ENCODE data around the gene RCAN1.

The RCAN1 gene

GRCh38 chr21:34510148-34511142 is 104.5 kb downstream of the RCAN1 start:
- Histone ChIP-seq H3K79me2 (ENCODE audit: control insufficient read depth, low read length) (no peaks in the 10 kb centered on the region), H3K9me2 (replicated peaks; ENCODE audit: control insufficient read depth, low read length) (no peaks in the 10 kb centered on the region), H3K4me2 (ENCODE audit: low read length) (no peak overlapping the region), H3K36me3 (ENCODE audit: control insufficient read depth, low read length) (no peaks in the 10 kb centered on the region), H3K27ac (ENCODE audit: low read depth, low read length) (no peak overlapping the region), H3F3A (ENCODE audit: control insufficient read depth, insufficient read depth) (no peaks in the 10 kb centered on the region), H3K4me3 (ENCODE audit: low read length) (no peak overlapping the region), H4K20me1 (ENCODE audit: control insufficient read depth, insufficient read depth, low read depth, low read length) (no peaks in the 10 kb centered on the region), H3K4me1 (ENCODE audit: control insufficient read depth, low read length) (no peaks in the 10 kb centered on the region), H3K9me3 (ENCODE audit: control insufficient read depth, insufficient read depth, low read length) (no peaks in the 10 kb centered on the region), H3K27me3 (ENCODE audit: control insufficient read depth, low read length) (no peaks in the 10 kb centered on the region; the same call in 1 of the 2 replicates)
- TF ChIP-seq EZH2phosphoT487 (IDR thresholded peaks at IDR 0.05; ENCODE audit: borderline replicate concordance, low read length): no peak
- TF ChIP-seq, protein P1, sequence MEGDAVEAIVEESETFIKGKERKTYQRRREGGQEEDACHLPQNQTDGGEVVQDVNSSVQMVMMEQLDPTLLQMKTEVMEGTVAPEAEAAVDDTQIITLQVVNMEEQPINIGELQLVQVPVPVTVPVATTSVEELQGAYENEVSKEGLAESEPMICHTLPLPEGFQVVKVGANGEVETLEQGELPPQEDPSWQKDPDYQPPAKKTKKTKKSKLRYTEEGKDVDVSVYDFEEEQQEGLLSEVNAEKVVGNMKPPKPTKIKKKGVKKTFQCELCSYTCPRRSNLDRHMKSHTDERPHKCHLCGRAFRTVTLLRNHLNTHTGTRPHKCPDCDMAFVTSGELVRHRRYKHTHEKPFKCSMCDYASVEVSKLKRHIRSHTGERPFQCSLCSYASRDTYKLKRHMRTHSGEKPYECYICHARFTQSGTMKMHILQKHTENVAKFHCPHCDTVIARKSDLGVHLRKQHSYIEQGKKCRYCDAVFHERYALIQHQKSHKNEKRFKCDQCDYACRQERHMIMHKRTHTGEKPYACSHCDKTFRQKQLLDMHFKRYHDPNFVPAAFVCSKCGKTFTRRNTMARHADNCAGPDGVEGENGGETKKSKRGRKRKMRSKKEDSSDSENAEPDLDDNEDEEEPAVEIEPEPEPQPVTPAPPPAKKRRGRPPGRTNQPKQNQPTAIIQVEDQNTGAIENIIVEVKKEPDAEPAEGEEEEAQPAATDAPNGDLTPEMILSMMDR (IDR thresholded peaks at IDR 0.05; ENCODE audit: low read depth, low read length, poor library complexity, severe bottlenecking): peak; percentile 69

DNA sequence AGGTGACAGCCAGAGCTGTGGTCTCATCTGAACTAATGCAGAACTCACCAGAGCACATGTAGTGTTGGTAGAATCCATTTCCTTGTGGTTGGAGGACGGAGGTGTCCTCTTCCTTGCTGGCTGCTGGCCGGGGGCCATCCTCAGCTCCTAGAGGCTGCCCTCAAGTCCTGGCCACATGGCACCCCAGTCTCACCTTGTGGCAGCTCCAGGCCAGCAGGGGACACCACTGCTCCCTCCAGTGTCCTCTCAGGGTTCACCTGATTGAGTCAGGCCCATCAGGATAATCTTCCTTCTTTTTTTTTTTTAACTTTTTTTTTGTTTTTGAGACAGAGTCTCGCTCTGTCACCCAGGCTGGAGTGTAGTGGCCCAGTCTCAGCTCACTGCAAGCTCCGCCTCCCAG is 105.8 kb downstream of the RCAN1 start:
- H3K4me1 ChIP-seq (ENCODE audit: control insufficient read depth, low read length): no peaks in the 10 kb centered on the region
- no peak overlapping the region for H3K27ac ChIP-seq (ENCODE audit: low read depth, low read length)
- no peak overlapping the region for H3K4me2 ChIP-seq (ENCODE audit: low read length)
- no peak overlapping the region for H3K4me3 ChIP-seq (ENCODE audit: low read length)
- no peak for TF ChIP-seq EZH2phosphoT487 (IDR thresholded peaks at IDR 0.05; ENCODE audit: borderline replicate concordance, low read length)
- TF ChIP-seq, protein P1 (IDR thresholded peaks at IDR 0.05; ENCODE audit: low read depth, low read length, poor library complexity, severe bottlenecking): no peak
- H4K20me1 ChIP-seq (ENCODE audit: control insufficient read depth, insufficient read depth, low read depth, low read length): no peaks in the 10 kb centered on the region
- H3F3A ChIP-seq (ENCODE audit: control insufficient read depth, insufficient read depth): no peaks in the 10 kb centered on the region
- no peaks in the 10 kb centered on the region for H3K36me3 ChIP-seq (ENCODE audit: control insufficient read depth, low read length)
- no peaks in the 10 kb centered on the region for H3K9me3 ChIP-seq (ENCODE audit: control insufficient read depth, insufficient read depth, low read length)
- H3K9me2 ChIP-seq (replicated peaks; ENCODE audit: control insufficient read depth, low read length): no peaks in the 10 kb centered on the region
- H3K27me3 ChIP-seq (ENCODE audit: control insufficient read depth, low read length): no peaks in the 10 kb centered on the region; the same call in 1 of the 2 replicates
- H3K79me2 ChIP-seq (ENCODE audit: control insufficient read depth, low read length): no peaks in the 10 kb centered on the region

GRCh38 chr21:34504595-34504994 is 110.3 kb downstream of the RCAN1 start:
- no peaks in the 10 kb centered on the region for H3K9me3 ChIP-seq (ENCODE audit: control insufficient read depth, insufficient read depth, low read length)
- H3K4me2 ChIP-seq (ENCODE audit: low read length): no peak overlapping the region
- no peaks in the 10 kb centered on the region for H3K79me2 ChIP-seq (ENCODE audit: control insufficient read depth, low read length)
- no peaks in the 10 kb centered on the region for H3K4me1 ChIP-seq (ENCODE audit: control insufficient read depth, low read length)
- no peaks in the 10 kb centered on the region for H4K20me1 ChIP-seq (ENCODE audit: control insufficient read depth, insufficient read depth, low read depth, low read length)
- H3K9me2 ChIP-seq (replicated peaks; ENCODE audit: control insufficient read depth, low read length): no peaks in the 10 kb centered on the region
- H3K27me3 ChIP-seq (ENCODE audit: control insufficient read depth, low read length): peaks cover 5% of the 10 kb centered on the region
- no peak overlapping the region for H3K27ac ChIP-seq (ENCODE audit: low read depth, low read length)
- H3K36me3 ChIP-seq (ENCODE audit: control insufficient read depth, low read length): no peaks in the 10 kb centered on the region
- TF ChIP-seq, protein P1 (IDR thresholded peaks at IDR 0.05; ENCODE audit: low read depth, low read length, poor library complexity, severe bottlenecking): no peak
- no peak for TF ChIP-seq EZH2phosphoT487 (IDR thresholded peaks at IDR 0.05; ENCODE audit: borderline replicate concordance, low read length)
- no peaks in the 10 kb centered on the region for H3F3A ChIP-seq (ENCODE audit: control insufficient read depth, insufficient read depth)
- no peak overlapping the region for H3K4me3 ChIP-seq (ENCODE audit: low read length)
